ENCODE results near the gene KIF13A.

KIF13A gene

DNA sequence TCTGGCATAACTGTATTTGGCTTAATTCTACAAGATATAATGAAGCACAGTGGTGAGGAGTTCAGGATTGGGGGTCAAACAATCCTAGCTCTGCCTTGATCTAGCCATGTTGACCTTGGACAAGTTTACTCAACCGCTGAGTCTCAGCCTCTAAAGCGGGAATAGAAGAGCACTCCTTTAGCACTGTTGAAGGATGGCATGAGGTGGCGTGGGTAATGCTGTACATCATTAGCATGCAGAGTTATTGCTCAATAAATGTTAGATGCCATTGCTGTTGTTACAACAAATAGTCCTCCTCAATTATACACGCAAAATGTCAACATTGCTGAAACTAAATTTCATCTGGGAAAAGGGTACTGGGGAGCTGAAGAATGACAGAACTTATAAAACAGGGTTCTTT, 78.6 kb downstream of the KIF13A start:
- no peak for DNase-seq (ENCODE audit: insufficient read length, low spot score)
- no peak for FAIRE-seq
- TF ChIP-seq, protein P1, sequence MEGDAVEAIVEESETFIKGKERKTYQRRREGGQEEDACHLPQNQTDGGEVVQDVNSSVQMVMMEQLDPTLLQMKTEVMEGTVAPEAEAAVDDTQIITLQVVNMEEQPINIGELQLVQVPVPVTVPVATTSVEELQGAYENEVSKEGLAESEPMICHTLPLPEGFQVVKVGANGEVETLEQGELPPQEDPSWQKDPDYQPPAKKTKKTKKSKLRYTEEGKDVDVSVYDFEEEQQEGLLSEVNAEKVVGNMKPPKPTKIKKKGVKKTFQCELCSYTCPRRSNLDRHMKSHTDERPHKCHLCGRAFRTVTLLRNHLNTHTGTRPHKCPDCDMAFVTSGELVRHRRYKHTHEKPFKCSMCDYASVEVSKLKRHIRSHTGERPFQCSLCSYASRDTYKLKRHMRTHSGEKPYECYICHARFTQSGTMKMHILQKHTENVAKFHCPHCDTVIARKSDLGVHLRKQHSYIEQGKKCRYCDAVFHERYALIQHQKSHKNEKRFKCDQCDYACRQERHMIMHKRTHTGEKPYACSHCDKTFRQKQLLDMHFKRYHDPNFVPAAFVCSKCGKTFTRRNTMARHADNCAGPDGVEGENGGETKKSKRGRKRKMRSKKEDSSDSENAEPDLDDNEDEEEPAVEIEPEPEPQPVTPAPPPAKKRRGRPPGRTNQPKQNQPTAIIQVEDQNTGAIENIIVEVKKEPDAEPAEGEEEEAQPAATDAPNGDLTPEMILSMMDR (IDR thresholded peaks at IDR 0.05; ENCODE audit: insufficient read depth, missing control alignments): no peak

DNA sequence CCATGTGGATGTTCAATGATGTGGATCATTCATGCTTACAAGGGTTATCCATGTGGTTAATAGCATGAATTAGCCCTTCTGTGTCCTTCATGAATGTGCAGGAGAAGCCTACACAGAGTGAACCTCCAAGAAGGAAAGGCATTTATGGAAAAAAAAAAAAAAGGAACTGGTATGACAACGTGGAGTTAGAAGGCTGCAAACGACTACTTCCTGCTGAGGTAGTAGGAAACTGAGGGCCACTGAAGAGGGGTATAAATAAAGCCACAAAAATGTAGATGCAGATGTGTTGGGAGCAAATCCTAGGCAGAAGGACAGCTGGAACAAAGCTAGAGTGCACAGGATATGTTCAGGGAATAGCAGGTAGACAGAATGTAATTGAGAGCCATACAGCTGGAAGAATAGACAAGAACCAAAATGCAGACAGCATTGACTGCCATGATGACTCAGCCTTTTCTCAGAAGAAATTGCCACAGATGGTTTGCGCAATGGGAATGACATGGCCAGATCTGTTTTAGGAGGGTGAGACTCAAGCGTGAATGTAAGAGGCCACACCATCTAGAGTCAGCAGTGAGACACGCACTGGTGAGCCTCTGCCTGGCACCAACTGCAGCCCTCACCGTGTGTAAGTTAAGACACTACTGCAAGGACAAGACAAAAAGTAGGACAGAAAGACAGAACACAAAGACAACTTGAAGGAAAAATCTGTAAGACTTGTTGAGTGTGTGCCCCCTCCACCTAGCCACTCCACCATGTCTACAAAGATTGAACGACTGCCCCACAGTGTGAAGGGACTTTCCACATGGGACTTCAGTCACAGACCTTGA, 79.8 kb downstream of the KIF13A start:
- FAIRE-seq (no peak), DNase-seq (ENCODE audit: insufficient read length, low spot score) (no peak)
- TF ChIP-seq, protein P1 (IDR thresholded peaks at IDR 0.05; ENCODE audit: insufficient read depth, missing control alignments): no peak

DNA sequence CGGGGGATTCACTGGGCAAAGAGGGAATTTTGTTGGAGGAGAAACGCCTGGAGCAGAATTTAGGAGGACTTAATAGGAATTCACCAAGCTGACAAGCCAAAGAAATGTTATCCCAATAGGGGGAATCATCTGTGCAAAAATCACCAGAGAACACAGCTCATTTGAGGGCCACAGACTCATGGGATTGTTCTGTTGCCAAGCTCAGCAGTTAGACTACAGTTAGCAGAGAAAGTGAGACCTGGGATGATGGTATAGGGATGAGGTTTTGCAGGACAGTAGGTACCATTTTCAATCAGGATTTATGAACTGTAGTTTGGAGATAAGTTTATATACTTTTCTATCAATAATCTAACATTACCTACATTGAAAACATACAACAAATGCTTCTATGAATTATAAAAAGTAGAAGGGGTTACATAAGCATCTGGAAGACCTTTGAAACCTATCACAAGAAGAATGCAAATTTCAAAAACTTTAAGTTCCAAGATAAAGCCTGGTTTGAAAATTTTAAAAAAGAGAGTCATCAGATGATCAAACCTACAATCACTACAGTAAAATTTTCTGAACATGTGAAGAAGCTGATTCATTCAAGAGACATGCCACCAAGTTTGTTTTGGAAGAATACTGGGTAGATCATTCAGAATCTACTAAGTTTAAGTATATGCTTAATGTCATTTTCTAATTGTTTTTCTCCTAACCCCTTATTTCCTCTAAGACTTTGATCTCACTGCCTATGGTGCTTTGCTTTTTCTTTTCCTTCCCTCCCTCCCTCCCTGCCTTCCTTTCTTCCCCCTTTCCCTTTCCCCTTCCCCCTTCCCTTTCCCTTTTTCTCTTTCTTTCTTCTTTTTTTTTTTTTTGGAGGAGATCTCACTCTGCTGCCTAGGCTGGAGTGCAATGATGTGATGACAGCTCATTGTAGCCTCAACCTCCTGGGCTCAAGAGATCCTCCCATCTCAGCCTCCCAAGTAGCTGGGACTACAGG, 81.5 kb downstream of the KIF13A start:
- DNase-seq (ENCODE audit: insufficient read length, low spot score) (no peak), FAIRE-seq (no peak)
- TF ChIP-seq, protein P1 (IDR thresholded peaks at IDR 0.05; ENCODE audit: insufficient read depth, missing control alignments): no peak

DNA sequence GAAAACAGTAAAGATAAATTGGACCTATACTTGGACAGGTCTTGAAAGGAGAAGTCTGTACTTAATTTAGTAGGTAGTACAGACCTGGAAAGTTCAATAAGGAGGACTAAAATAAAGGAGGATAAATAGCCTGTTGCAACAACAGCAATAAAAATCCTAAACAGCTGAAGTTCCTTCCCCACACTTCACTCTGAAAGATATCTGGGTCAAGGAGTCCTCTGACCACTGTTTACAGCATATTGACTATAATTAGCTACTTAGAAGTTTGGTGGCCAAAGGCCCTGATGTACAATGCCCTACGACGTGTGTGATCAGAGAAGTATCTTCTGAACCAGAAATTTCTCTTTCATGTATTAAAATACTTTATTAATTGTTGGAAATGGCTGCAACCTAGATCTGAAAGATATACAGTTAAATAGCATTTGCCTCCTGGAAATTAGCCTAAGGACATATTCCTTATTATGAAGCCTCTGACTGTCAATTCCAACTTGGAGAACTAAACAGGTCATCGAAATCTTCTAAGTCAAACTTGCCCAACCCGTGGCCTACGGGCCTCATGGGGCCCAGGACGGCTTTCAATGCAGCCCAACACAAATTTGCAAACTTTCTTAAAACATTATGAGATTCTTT, 82.8 kb downstream of the KIF13A start:
- DNase-seq (ENCODE audit: insufficient read length, low spot score): no peak
- no peak for FAIRE-seq
- TF ChIP-seq, protein P1 (IDR thresholded peaks at IDR 0.05; ENCODE audit: insufficient read depth, missing control alignments): no peak

DNA sequence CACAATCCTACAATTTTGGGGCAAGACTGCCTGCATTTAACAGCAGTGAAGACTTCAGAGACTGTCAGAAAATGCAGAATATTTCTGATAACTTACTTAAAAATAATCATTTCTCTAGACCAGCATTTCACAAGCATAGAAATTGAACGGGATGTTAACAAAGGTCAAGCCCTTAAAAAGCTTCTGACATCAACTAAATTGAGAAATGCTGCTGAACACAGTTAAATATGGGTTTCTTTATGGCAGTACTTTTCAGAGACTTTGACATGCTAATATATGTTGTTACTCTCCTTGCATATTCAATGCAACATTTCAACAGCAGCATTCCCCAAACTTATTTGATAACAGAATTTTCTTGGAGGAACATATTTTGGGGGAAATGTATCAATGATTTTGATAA, 84.5 kb downstream of the KIF13A start:
- TF ChIP-seq, protein P1 (IDR thresholded peaks at IDR 0.05; ENCODE audit: insufficient read depth, missing control alignments): no peak
- DNase-seq (ENCODE audit: insufficient read length, low spot score) (no peak), FAIRE-seq (no peak)

DNA sequence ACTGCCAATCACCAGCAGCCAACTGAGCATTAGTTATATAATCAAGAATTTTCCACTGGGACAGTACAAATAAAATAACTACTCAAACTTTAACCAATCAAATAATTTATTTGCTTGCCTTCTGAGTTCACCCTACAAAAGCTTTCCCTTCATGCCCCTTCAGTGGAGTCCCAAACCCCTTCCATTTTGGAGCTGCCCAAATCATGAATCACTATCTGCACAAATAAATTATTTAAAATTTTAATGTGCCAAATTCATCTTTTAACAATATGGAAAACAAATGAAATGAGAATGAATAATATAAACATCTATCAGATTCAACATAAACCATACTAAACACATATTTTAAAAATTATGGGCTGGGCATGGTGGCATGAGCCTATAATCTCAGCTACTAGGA, 85.9 kb downstream of the KIF13A start:
- TF ChIP-seq, protein P1 (IDR thresholded peaks at IDR 0.05; ENCODE audit: insufficient read depth, missing control alignments): no peak
- FAIRE-seq (no peak), DNase-seq (ENCODE audit: insufficient read length, low spot score) (no peak)

Data from D721Med (cell line).